Smooth muscle cell of the umbilical artery (primary cell): ENCODE results near the gene GPR17. TPM values are rescaled to one million over a fixed set of nuclear protein-coding genes. Genes with fewer than 3 reads are reported as not detected.

Experiments used
- total RNA-seq: library from RNA; depleted of rRNA; stranded (reverse); fragments of >200 nt; gene quantifications from 2 replicates; pipeline ENCODE4 v1.2.3, GENCODE V29; 2014

Gene GPR17, protein sequence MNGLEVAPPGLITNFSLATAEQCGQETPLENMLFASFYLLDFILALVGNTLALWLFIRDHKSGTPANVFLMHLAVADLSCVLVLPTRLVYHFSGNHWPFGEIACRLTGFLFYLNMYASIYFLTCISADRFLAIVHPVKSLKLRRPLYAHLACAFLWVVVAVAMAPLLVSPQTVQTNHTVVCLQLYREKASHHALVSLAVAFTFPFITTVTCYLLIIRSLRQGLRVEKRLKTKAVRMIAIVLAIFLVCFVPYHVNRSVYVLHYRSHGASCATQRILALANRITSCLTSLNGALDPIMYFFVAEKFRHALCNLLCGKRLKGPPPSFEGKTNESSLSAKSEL
- total RNA-seq, result not detected in 2 replicates

DNA sequence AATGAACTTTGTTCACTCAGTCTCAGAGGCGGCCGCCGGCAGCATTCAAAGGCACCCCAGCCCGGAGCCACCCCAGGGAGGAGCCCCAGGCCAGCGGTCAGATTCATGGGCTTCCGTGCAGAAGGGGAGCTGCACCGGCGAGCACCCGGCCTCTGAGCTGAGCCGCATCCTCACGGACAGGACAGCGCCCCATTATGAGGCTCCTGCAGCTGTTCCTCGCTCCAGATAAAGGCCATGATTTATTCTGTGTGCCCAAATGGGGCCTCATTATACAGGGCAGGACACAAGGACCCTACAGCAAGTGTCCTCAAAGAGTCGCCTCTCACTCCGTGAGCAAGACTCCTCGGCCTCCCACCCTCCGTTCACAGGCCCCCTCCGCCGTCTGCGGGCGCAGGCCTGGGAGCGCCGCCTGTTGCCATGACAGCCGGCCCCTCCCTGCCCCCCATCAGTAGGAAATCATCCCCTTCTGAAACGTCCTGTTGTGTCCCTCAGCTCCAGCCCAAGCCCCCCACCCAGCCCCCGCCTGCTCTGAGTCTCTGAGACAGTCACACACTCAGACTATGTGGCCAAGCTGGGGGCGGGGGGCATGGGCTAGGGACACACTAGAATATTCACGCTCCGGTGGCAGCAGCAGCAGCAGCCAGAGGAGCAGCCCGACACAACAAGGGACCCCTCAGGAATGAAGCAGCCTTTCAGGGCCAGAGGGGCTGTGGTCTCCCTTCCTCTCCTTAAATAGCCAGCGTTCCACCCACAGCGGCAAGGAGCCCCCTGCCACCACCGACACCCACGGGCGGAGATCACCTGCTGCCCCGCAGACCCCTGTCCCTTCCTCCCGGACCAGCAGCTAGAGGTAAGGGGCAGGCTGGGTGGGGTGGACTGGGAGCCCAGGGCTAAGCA lies at the start of gene GPR17:
TSS of gene GPR17 (plus strand) at position 759 of the 897 bp plus-strand sequence. CDS start 4,583 bp downstream, outside the sequence.

DNA sequence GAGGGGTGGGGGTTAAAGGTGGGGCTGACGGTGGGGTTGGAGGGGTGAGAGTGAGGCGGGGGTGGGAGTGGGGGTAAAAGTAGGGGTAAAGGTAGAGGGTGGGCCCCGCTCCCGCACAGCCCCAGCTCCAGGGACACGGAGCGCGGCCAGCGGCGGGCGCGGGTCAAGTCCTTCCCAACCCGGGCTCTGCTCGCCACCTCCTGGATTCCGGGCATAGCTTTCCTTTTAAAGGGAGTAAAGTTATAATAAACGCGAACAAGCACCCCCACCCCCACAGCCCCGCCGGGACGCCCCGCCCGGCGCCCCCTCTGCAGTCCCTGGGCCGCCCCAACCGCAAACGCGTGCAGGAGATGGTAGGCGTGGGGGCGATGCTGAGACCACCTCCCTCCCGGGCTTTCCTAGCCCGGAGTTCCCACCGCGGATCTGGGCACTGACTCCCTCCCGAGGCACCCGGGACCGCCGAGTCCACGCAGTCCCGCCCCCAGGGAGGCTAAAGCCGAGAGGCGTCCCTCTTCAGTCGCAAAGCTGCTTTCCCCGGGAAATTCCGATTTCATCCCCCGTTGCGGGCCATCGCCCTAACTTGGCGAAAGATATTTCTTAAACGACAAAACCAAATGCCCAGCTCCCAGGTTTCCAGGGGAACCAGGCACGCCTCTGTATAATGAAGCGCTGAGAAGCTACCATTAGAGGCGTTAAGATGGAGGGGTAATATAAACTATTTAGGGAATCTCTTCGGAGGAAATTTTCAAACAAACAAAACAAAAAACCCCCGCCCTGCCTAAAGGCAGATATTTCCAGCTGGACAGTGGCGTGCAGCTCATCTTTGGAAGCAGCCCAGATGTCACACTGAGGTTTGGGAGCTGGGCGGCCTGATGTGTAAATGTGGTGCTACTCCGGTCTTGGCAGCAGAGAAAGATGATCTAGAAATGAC lies 29.6 kb downstream of the GPR17 start, which contains the start of gene LIMS2:
TSS of gene LIMS2 (minus strand) at position 200 of the 931 bp plus-strand sequence. CDS start 506 bp downstream, outside the sequence.

DNA sequence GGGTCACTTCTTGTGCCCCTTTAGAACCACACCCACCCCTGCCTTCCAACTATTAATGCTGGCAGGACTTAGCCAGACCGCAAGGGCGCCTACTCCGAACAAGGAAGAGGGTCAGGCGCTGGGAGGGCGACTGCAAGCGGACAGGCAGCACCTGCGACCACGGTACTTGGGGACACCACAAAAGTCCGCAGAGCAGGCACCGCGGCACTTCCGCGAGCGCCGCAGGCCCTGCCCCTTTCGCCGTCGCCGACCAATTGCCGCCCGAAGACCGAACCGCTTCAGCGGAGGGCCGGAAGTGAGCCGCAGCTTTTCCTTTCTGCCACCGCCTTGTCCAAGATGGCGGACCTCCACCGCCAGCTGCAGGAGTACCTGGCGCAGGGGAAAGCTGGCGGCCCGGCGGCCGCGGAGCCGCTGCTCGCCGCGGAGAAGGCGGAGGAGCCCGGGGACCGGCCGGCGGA lies 55.3 kb downstream of the GPR17 start, which contains the start of gene SFT2D3:
TSS of gene SFT2D3 (plus strand) at position 305 of the 458 bp plus-strand sequence. CDS start at position 337, 32 bp downstream.

Other genes starting within 250 kb of the GPR17 start
- gene PROC, start 227.7 kb upstream of the GPR17 start, total RNA-seq, result not detected in 2 replicates
- gene IWS1, start 119.7 kb upstream of the GPR17 start, total RNA-seq, result 35.6 and 53.1 TPM in 2 replicates
- gene MYO7B, start 110.5 kb upstream of the GPR17 start, total RNA-seq, result 0.09 and 0.59 TPM in 2 replicates
- gene LIMS2, start 29.4 kb downstream of the GPR17 start, total RNA-seq, result 2.6 and 6.8 TPM in 2 replicates
- 4.1 and 5.3 TPM in 2 replicates for gene SFT2D3, start 55.3 kb downstream of the GPR17 start, total RNA-seq
- gene WDR33, start 165.0 kb downstream of the GPR17 start, total RNA-seq, result 23.2 and 41.7 TPM in 2 replicates
- 22.3 and 31.9 TPM in 2 replicates for gene POLR2D, start 212.0 kb downstream of the GPR17 start, total RNA-seq
- gene AMMECR1L, start 239.8 kb downstream of the GPR17 start, total RNA-seq, result 19.3 and 26.2 TPM in 2 replicates